Gastroesophageal sphincter (tissue), 3 donors: Measurements from ENCODE around the gene ATXN2.

Experiments
- POLR2A ChIP-seq, 2 donors: fragments of 450-650 bp; IDR thresholded peaks; one replicate each; pipeline ENCODE4 v1.6.1; 2017; ENCODE audit warnings: antibody characterized with exemption in 2 of 2, mild to moderate bottlenecking in 2 of 2, moderate library complexity in 1 of 2
- POLR2AphosphoS5 ChIP-seq: sonication (generic); formaldehyde crosslinking; IDR thresholded peaks from one replicate; pipeline ENCODE4 v1.6.1; 2017; ENCODE audit warnings: antibody characterized with exemption
- TF ChIP-seq, protein P1 (sequence below), 4 experiments: fragments of 200-600 bp in 2 of 4; fragments of 450-650 bp in 2 of 4; sonication (generic) in 1 of 4; IDR thresholded peaks; one replicate each; pipeline ENCODE4 v1.5.1; 2017 to 2019; ENCODE audit warnings: antibody characterized with exemption in 4 of 4, mild to moderate bottlenecking in 2 of 4, moderate library complexity in 2 of 4

- TF ChIP-seq POLR2A (IDR thresholded peaks at IDR 0.05), result no peak
- TF ChIP-seq, protein P1, sequence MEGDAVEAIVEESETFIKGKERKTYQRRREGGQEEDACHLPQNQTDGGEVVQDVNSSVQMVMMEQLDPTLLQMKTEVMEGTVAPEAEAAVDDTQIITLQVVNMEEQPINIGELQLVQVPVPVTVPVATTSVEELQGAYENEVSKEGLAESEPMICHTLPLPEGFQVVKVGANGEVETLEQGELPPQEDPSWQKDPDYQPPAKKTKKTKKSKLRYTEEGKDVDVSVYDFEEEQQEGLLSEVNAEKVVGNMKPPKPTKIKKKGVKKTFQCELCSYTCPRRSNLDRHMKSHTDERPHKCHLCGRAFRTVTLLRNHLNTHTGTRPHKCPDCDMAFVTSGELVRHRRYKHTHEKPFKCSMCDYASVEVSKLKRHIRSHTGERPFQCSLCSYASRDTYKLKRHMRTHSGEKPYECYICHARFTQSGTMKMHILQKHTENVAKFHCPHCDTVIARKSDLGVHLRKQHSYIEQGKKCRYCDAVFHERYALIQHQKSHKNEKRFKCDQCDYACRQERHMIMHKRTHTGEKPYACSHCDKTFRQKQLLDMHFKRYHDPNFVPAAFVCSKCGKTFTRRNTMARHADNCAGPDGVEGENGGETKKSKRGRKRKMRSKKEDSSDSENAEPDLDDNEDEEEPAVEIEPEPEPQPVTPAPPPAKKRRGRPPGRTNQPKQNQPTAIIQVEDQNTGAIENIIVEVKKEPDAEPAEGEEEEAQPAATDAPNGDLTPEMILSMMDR (IDR thresholded peaks at IDR 0.05), result no peak
- TF ChIP-seq POLR2AphosphoS5, result no peak
These were observed 20.7 kb downstream of the ATXN2 start for GRCh38 chr12:111578276-111578970.
